Spinal cord (tissue), 10 donors: Measurements from ENCODE around the gene ISOC2. TPM values are rescaled to one million over a fixed set of nuclear protein-coding genes. Genes with fewer than 3 reads are reported as not detected.

Experiments
- DNase-seq, 6 donors: peaks; one replicate each; pipeline versions ENCODE4 v3.0.0 to v3.0.0-alpha.2; 2013 to 2015; ENCODE audit warnings: low spot score in 6 of 6, low read depth in 4 of 6
- H3K27ac ChIP-seq: one replicate; pipeline ENCODE4 v1.5.1; 2013; ENCODE audit warnings: low read depth, low read length, control low read depth
- H3K27me3 ChIP-seq: one replicate; pipeline ENCODE4 v1.6.1; 2013; ENCODE audit warnings: low read length; ENCODE audit not compliant: control insufficient read depth, insufficient read depth
- H3K36me3 ChIP-seq: one replicate; pipeline ENCODE4 v1.6.1; 2013; ENCODE audit warnings: low read length; ENCODE audit not compliant: control insufficient read depth, insufficient read depth
- H3K4me1 ChIP-seq: one replicate; pipeline ENCODE4 v1.6.1; 2013; ENCODE audit warnings: low read length; ENCODE audit not compliant: control insufficient read depth, insufficient read depth
- H3K4me3 ChIP-seq: one replicate; pipeline ENCODE4 v1.5.1; 2013; ENCODE audit warnings: low read depth, low read length, control low read depth
- H3K9me3 ChIP-seq: one replicate; pipeline ENCODE4 v1.6.1; 2013; ENCODE audit warnings: low read length; ENCODE audit not compliant: control insufficient read depth, insufficient read depth
- WGBS: methylation state at CpG from one replicate; pipeline ENCODE4 v1.1.5; 2013; ENCODE audit warnings: missing lambda C conversion rate; ENCODE audit not compliant: insufficient coverage; 5-methylcytosine and 5-hydroxymethylcytosine counted together
- polyA plus RNA-seq, 2 donors: library from polyadenylated mRNA; unstranded; fragments of 120-200 nt; gene quantifications; one replicate each; pipeline ENCODE4 v1.2.1, GENCODE V29; 2013; ENCODE audit not compliant: insufficient read length in 2 of 2
- total RNA-seq, 2 donors: library from RNA; depleted of rRNA in 1 of 2; stranded (reverse); fragments of 120-200 nt in 1 of 2; fragments of >200 nt in 1 of 2; gene quantifications; one replicate each; pipeline versions ENCODE4 v1.2.3 to v1.2.4, GENCODE V29; 2013 to 2014
- donor health status: healthy.

Gene ISOC2
- total and polyA plus RNA-seq, 4 donors, result 30.3 to 65.1 (median 59.8) TPM

GRCh38 chr19:55405638-55406037, 55.8 kb downstream of the ISOC2 start:
- Histone ChIP-seq H3K27ac (no peak overlapping the region), H3K4me3 (no peak overlapping the region), H3K4me1 (peaks cover 38% of the 10 kb centered on the region), H3K27me3 (no peaks in the 10 kb centered on the region), H3K36me3 (peaks cover 50% of the 10 kb centered on the region), H3K9me3 (no peaks in the 10 kb centered on the region)
- 79% methylated on average over 4 of the region's 5 CpGs for WGBS
- DNase-seq, result no peak

Other genes starting within 250 kb of the ISOC2 start
- gene TMEM86B, start 232.9 kb downstream of the ISOC2 start, total RNA-seq, result 1 to 10 TPM in 1 of 2 donors, under 1 TPM in 1; 0.59 to 1.9 TPM
- gene TMEM86B, start 232.9 kb downstream of the ISOC2 start, polyA plus RNA-seq, result 1 to 10 TPM; 6.6 to 8.0 TPM
- gene PPP6R1, start 202.6 kb downstream of the ISOC2 start, total RNA-seq, result 10 to 100 TPM; 22.6 to 23.9 TPM
- 10 to 100 TPM; 58.9 to 66.8 TPM for gene PPP6R1, start 202.6 kb downstream of the ISOC2 start, polyA plus RNA-seq
- gene HSPBP1, start 181.5 kb downstream of the ISOC2 start, total RNA-seq, result 10 to 100 TPM; 19.6 to 24.0 TPM
- gene HSPBP1, start 181.5 kb downstream of the ISOC2 start, polyA plus RNA-seq, result 10 to 100 TPM; 68.3 to 71.4 TPM
- 10 to 100 TPM; 46.4 to 51.9 TPM for gene BRSK1, start 177.6 kb downstream of the ISOC2 start, total RNA-seq
- 100 to 1,000 TPM; 201 to 206 TPM for gene BRSK1, start 177.6 kb downstream of the ISOC2 start, polyA plus RNA-seq
- under 1 TPM; 0.66 to 0.89 TPM for gene TMEM150B, start 136.3 kb downstream of the ISOC2 start, total RNA-seq
- under 1 TPM; 0.52 to 0.77 TPM for gene TMEM150B, start 136.3 kb downstream of the ISOC2 start, polyA plus RNA-seq
- gene KMT5C, start 121.8 kb downstream of the ISOC2 start, total RNA-seq, result 10 to 100 TPM in 1 of 2 donors, 1 to 10 TPM in 1; 7.0 to 22.4 TPM
- gene KMT5C, start 121.8 kb downstream of the ISOC2 start, polyA plus RNA-seq, result 10 to 100 TPM; 25.5 to 39.2 TPM
- 1 to 10 TPM in 1 of 2 donors, under 1 TPM in 1; 0.69 to 2.8 TPM for gene COX6B2, start 106.9 kb downstream of the ISOC2 start, total RNA-seq
- 1 to 10 TPM; 3.8 to 4.8 TPM for gene COX6B2, start 106.9 kb downstream of the ISOC2 start, polyA plus RNA-seq
- not detected for gene GARIN5B, start 98.4 kb downstream of the ISOC2 start, total RNA-seq
- gene GARIN5B, start 98.4 kb downstream of the ISOC2 start, polyA plus RNA-seq, result under 1 TPM; 0.14 to 0.43 TPM
- gene IL11, start 91.2 kb downstream of the ISOC2 start, total RNA-seq, result under 1 TPM; 0.20 to 0.22 TPM
- gene IL11, start 91.2 kb downstream of the ISOC2 start, polyA plus RNA-seq, result 1 to 10 TPM; 1.5 to 1.9 TPM
- gene TMEM190, start 84.8 kb downstream of the ISOC2 start, total RNA-seq, result 1 to 10 TPM in 1 of 2 donors, under 1 TPM in 1; 0.40 to 2.2 TPM
- 1 to 10 TPM in 1 of 2 donors, under 1 TPM in 1; 0.65 to 5.0 TPM for gene TMEM190, start 84.8 kb downstream of the ISOC2 start, polyA plus RNA-seq
- under 1 TPM in 1 of 2 donors, not detected in 1; 0.55 TPM for gene TMEM238, start 77.3 kb downstream of the ISOC2 start, total RNA-seq
- under 1 TPM; 0.69 to 0.86 TPM for gene TMEM238, start 77.3 kb downstream of the ISOC2 start, polyA plus RNA-seq
- gene RPL28, start 75.7 kb downstream of the ISOC2 start, total RNA-seq, result 100 to 1,000 TPM; 135 to 417 TPM
- gene RPL28, start 75.7 kb downstream of the ISOC2 start, polyA plus RNA-seq, result 1,000 to 10,000 TPM; 1,153 to 1,205 TPM
- 10 to 100 TPM; 14.6 to 55.8 TPM for gene UBE2S, start 53.9 kb downstream of the ISOC2 start, total RNA-seq
- 100 to 1,000 TPM; 104 to 124 TPM for gene UBE2S, start 53.9 kb downstream of the ISOC2 start, polyA plus RNA-seq
- gene SHISA7, start 18.3 kb downstream of the ISOC2 start, total RNA-seq, result 1 to 10 TPM; 4.0 to 5.2 TPM
- gene SHISA7, start 18.3 kb downstream of the ISOC2 start, polyA plus RNA-seq, result 10 to 100 TPM; 29.1 to 35.6 TPM
- gene C19orf85, start 3.1 kb upstream of the ISOC2 start, total RNA-seq, result not detected
- gene C19orf85, start 3.1 kb upstream of the ISOC2 start, polyA plus RNA-seq, result not detected
- gene ZNF628, start 15.0 kb upstream of the ISOC2 start, total RNA-seq, result 1 to 10 TPM; 1.5 to 1.7 TPM
- 1 to 10 TPM; 5.7 to 6.6 TPM for gene ZNF628, start 15.0 kb upstream of the ISOC2 start, polyA plus RNA-seq
- 10 to 100 TPM; 16.2 to 45.6 TPM for gene NAT14, start 23.5 kb upstream of the ISOC2 start, total RNA-seq
- gene NAT14, start 23.5 kb upstream of the ISOC2 start, polyA plus RNA-seq, result 10 to 100 TPM; 93.2 to 94.0 TPM
- 1 to 10 TPM; 3.5 to 6.0 TPM for gene SSC5D, start 26.8 kb upstream of the ISOC2 start, total RNA-seq
- 1 to 10 TPM; 2.3 to 4.7 TPM for gene SSC5D, start 26.8 kb upstream of the ISOC2 start, polyA plus RNA-seq
- gene SBK2, start 75.5 kb upstream of the ISOC2 start, total RNA-seq, result under 1 TPM in 1 of 2 donors, not detected in 1; 0.44 TPM
- gene SBK2, start 75.5 kb upstream of the ISOC2 start, polyA plus RNA-seq, result under 1 TPM in 1 of 2 donors, not detected in 1; 0.15 TPM
- under 1 TPM in 1 of 2 donors, not detected in 1; 0.11 TPM for gene SBK3, start 83.9 kb upstream of the ISOC2 start, total RNA-seq
- gene SBK3, start 83.9 kb upstream of the ISOC2 start, polyA plus RNA-seq, result under 1 TPM in 1 of 2 donors, not detected in 1; 0.17 TPM
- 1 to 10 TPM; 2.1 to 9.9 TPM for gene ZNF579, start 119.2 kb upstream of the ISOC2 start, total RNA-seq
- gene ZNF579, start 119.2 kb upstream of the ISOC2 start, polyA plus RNA-seq, result 10 to 100 TPM; 24.9 to 25.3 TPM
- 1 to 10 TPM; 2.3 to 7.5 TPM for gene FIZ1, start 137.9 kb upstream of the ISOC2 start, total RNA-seq
- 10 to 100 TPM; 23.4 to 26.5 TPM for gene FIZ1, start 137.9 kb upstream of the ISOC2 start, polyA plus RNA-seq
- 1 to 10 TPM; 5.1 to 9.6 TPM for gene ZNF524, start 138.6 kb upstream of the ISOC2 start, total RNA-seq
- gene ZNF524, start 138.6 kb upstream of the ISOC2 start, polyA plus RNA-seq, result 10 to 100 TPM; 11.2 to 13.6 TPM
- 1 to 10 TPM; 1.4 to 2.1 TPM for gene ZNF865, start 144.0 kb upstream of the ISOC2 start, total RNA-seq
- 10 to 100 TPM; 14.8 to 15.4 TPM for gene ZNF865, start 144.0 kb upstream of the ISOC2 start, polyA plus RNA-seq
- gene ZNF784, start 162.9 kb upstream of the ISOC2 start, total RNA-seq, result 1 to 10 TPM; 2.9 to 6.3 TPM
- gene ZNF784, start 162.9 kb upstream of the ISOC2 start, polyA plus RNA-seq, result 10 to 100 TPM in 1 of 2 donors, 1 to 10 TPM in 1; 9.9 to 12.8 TPM
- gene ZNF580, start 179.4 kb upstream of the ISOC2 start, total RNA-seq, result 10 to 100 TPM in 1 of 2 donors, 1 to 10 TPM in 1; 3.5 to 15.6 TPM
- 10 to 100 TPM; 61.7 to 71.7 TPM for gene ZNF580, start 179.4 kb upstream of the ISOC2 start, polyA plus RNA-seq
- 10 to 100 TPM in 1 of 2 donors, 1 to 10 TPM in 1; 6.6 to 10.5 TPM for gene ZNF581, start 182.0 kb upstream of the ISOC2 start, total RNA-seq
- gene ZNF581, start 182.0 kb upstream of the ISOC2 start, polyA plus RNA-seq, result 10 to 100 TPM; 19.0 to 20.5 TPM
- 10 to 100 TPM; 13.4 to 14.1 TPM for gene CCDC106, start 186.6 kb upstream of the ISOC2 start, total RNA-seq
- gene CCDC106, start 186.6 kb upstream of the ISOC2 start, polyA plus RNA-seq, result 10 to 100 TPM; 56.9 to 57.6 TPM
- 100 to 1,000 TPM in 1 of 2 donors, 10 to 100 TPM in 1; 60.7 to 119 TPM for gene U2AF2, start 193.4 kb upstream of the ISOC2 start, total RNA-seq
- 100 to 1,000 TPM; 203 to 207 TPM for gene U2AF2, start 193.4 kb upstream of the ISOC2 start, polyA plus RNA-seq
- 10 to 100 TPM; 31.3 to 33.4 TPM for gene EPN1, start 213.6 kb upstream of the ISOC2 start, total RNA-seq
- gene EPN1, start 213.6 kb upstream of the ISOC2 start, polyA plus RNA-seq, result 100 to 1,000 TPM; 188 to 192 TPM